ENCODE measurements around the gene FTO. TPM values are rescaled to one million over a fixed set of nuclear protein-coding genes. Genes with fewer than 3 reads are reported as not detected.

FTO gene
- total RNA-seq, 4 donors from 2014 or later, result 102 to 138 (median 130) TPM

- peaks cover 33% of the 10 kb centered on the region for H3K27me3 ChIP-seq
- peaks cover 0 to 2% (median 0%) of the 10 kb centered on the region in 3 donors for H3K4me1 ChIP-seq
- H3K36me3 ChIP-seq, result no peaks in the 10 kb centered on the region
- WGBS, 2 donors (ENCODE audit: low coverage in 1 of 2), result 39 to 50% methylated on average over 2 to 9 of the region's 19 CpGs
- ATAC-seq, result no peak
- H3K4me3 ChIP-seq, result no peak overlapping the region
- TF ChIP-seq POLR2AphosphoS5 (IDR thresholded peaks at IDR 0.05), result no peak
- no peak for TF ChIP-seq EP300 (IDR thresholded peaks at IDR 0.05)
- no peaks in the 10 kb centered on the region for H3K9me3 ChIP-seq
- H3K27ac ChIP-seq, result no peak overlapping the region
These were observed 495.7 kb downstream of the FTO start for GRCh38 chr16:54199487-54200160.

GRCh38 chr16:54200161-54200534 lies 496.2 kb downstream of the FTO start:
- no peak for ATAC-seq
- peaks cover 38% of the 10 kb centered on the region for H3K27me3 ChIP-seq
- H3K9me3 ChIP-seq, result no peaks in the 10 kb centered on the region
- no peaks in the 10 kb centered on the region for H3K36me3 ChIP-seq
- WGBS, 2 donors (ENCODE audit: low coverage in 1 of 2), result 100% methylated on average over 2 of the region's 3 CpGs; no CpG with 5 or more reads in 1 of the 2 donors
- no peaks in the 10 kb centered on the region for H3K4me1 ChIP-seq
- no peak overlapping the region for H3K4me3 ChIP-seq
- no peak overlapping the region for H3K27ac ChIP-seq
- TF ChIP-seq POLR2A (IDR thresholded peaks at IDR 0.05), result no peak
- no peak for TF ChIP-seq POLR2AphosphoS5 (IDR thresholded peaks at IDR 0.05)
- TF ChIP-seq EP300 (IDR thresholded peaks at IDR 0.05), result no peak
- TF ChIP-seq CTCF (IDR thresholded peaks at IDR 0.05), result no peak

GRCh38 chr16:54200720-54201119 lies 496.8 kb downstream of the FTO start:
- Histone ChIP-seq H3K4me1 (no peaks in the 10 kb centered on the region), H3K36me3 (no peaks in the 10 kb centered on the region), H3K27ac (no peak overlapping the region), H3K9me3 (no peaks in the 10 kb centered on the region), H3K4me3 (no peak overlapping the region), H3K27me3 (peaks cover 44% of the 10 kb centered on the region)
- 100% methylated on average over 1 of the region's 1 CpG for WGBS, 2 donors (ENCODE audit: low coverage in 1 of 2)
- TF ChIP-seq EP300 (IDR thresholded peaks at IDR 0.05) (no peak), CTCF (IDR thresholded peaks at IDR 0.05) (no peak), POLR2A (IDR thresholded peaks at IDR 0.05) (no peak), POLR2AphosphoS5 (IDR thresholded peaks at IDR 0.05) (no peak)
- no peak for ATAC-seq

GRCh38 chr16:54201200-54201599 lies 497.2 kb downstream of the FTO start:
- no peaks in the 10 kb centered on the region for H3K4me1 ChIP-seq
- H3K36me3 ChIP-seq, result no peaks in the 10 kb centered on the region
- no peak overlapping the region for H3K4me3 ChIP-seq
- H3K27ac ChIP-seq, result no peak overlapping the region
- H3K9me3 ChIP-seq, result no peaks in the 10 kb centered on the region
- TF ChIP-seq CTCF (IDR thresholded peaks at IDR 0.05), result no peak
- TF ChIP-seq POLR2A (IDR thresholded peaks at IDR 0.05), result no peak
- no peak for TF ChIP-seq EP300 (IDR thresholded peaks at IDR 0.05)
- TF ChIP-seq POLR2AphosphoS5 (IDR thresholded peaks at IDR 0.05), result no peak
- ATAC-seq, result no peak
- peaks cover 49% of the 10 kb centered on the region for H3K27me3 ChIP-seq
- 87 to 93% methylated on average over 2 to 4 of the region's 4 CpGs for WGBS, 2 donors (ENCODE audit: low coverage in 1 of 2)

Small RNA genes within 50 kb of the gene (small RNA-seq; reads per million reads assigned to genes)
- gene AC007347.2, result 0 reads per million in 4 donors

Other genes with a start within 250 kb of the FTO start
- gene AKTIP, start 200.9 kb upstream of the FTO start, total RNA-seq, result 10 to 100 TPM; 53.2 to 63.6 (median 59.5) TPM
- 1 to 10 TPM; 3.5 to 5.4 (median 4.8) TPM for gene RPGRIP1L, start 297 bp upstream of the FTO start, total RNA-seq